DND-41 (cell line): Measurements from ENCODE around the gene RPS6KA1.

ENCODE experiments used
- EZH2 ChIP-seq: IDR thresholded peaks from 3 replicates; pipeline ENCODE4 v1.6.1; 2012; ENCODE audit warnings: borderline replicate concordance, low read depth, mild to moderate bottlenecking, moderate library complexity, low read length, inconsistent platforms; ENCODE audit not compliant: severe bottlenecking
- TF ChIP-seq, protein P1 (sequence below): IDR thresholded peaks from 2 replicates; pipeline ENCODE4 v1.5.1; 2012; ENCODE audit warnings: borderline replicate concordance, low read length, moderate library complexity, mild to moderate bottlenecking; ENCODE audit not compliant: poor library complexity, severe bottlenecking; ENCODE audit errors: extremely low read depth

DNA sequence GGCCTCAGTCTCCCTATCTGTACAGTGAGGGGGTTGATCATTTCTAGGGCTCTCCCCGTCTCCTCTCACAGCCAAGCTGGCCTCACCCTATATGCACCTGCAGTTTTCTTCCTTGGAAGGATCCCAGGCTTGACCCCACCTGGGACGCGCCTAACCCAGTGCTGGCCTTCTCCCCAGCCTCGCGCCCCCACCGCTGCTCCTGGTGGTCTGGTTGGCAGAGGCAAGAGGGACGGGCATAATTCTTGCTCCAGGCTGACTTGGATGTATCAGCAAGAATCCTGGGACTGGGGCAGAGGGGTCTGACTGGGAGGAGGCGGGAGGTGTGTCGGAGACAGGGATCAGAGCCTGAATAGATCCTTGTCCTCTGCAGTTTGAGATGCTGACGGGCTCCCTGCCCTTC, 25.2 kb downstream of the RPS6KA1 start:
- TF ChIP-seq, protein P1, sequence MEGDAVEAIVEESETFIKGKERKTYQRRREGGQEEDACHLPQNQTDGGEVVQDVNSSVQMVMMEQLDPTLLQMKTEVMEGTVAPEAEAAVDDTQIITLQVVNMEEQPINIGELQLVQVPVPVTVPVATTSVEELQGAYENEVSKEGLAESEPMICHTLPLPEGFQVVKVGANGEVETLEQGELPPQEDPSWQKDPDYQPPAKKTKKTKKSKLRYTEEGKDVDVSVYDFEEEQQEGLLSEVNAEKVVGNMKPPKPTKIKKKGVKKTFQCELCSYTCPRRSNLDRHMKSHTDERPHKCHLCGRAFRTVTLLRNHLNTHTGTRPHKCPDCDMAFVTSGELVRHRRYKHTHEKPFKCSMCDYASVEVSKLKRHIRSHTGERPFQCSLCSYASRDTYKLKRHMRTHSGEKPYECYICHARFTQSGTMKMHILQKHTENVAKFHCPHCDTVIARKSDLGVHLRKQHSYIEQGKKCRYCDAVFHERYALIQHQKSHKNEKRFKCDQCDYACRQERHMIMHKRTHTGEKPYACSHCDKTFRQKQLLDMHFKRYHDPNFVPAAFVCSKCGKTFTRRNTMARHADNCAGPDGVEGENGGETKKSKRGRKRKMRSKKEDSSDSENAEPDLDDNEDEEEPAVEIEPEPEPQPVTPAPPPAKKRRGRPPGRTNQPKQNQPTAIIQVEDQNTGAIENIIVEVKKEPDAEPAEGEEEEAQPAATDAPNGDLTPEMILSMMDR = no peak
- TF ChIP-seq EZH2 = no peak
